A549 treated with DMSO at 1 μM for 4 hours (cell line): ENCODE data around the gene PGM1. TPM values are rescaled to one million over a fixed set of nuclear protein-coding genes. Genes with fewer than 3 reads are reported as not detected.

Experiments used
- total RNA-seq: library from RNA; stranded (reverse); fragments of 200-300 nt; extraction: Qiagen RNA extraction; gene quantifications from 5 replicates; pipeline ENCODE4 v1.2.3, GENCODE V29; 2022; ENCODE audit warnings: low read depth

Gene PGM1
- total RNA-seq, result 36.1 to 40.5 TPM (median 39.4 TPM) in 5 replicates

GRCh38 chr1:63593303-63593885 lies at the start of gene PGM1:
Gene PGM1 (plus strand): TSS chr1:63593411. CDS start chr1:63593489, 78 bp downstream.

Other genes with a start within 250 kb of the PGM1 start
- gene ALG6, start 225.8 kb upstream of the PGM1 start, total RNA-seq, result 4.8 to 7.7 TPM (median 7.3 TPM) in 5 replicates
- gene ITGB3BP, start 70.2 kb upstream of the PGM1 start, total RNA-seq, result 24.0 to 27.9 TPM (median 26.9 TPM) in 5 replicates
- gene EFCAB7, start 69.9 kb upstream of the PGM1 start, total RNA-seq, result 2.3 to 4.2 TPM (median 3.4 TPM) in 5 replicates
- gene ROR1, start 180.6 kb downstream of the PGM1 start, total RNA-seq, result 12.3 to 15.2 TPM (median 13.1 TPM) in 5 replicates